Muscle of arm (tissue), 12 donors: ENCODE data around the gene SLC35B4. TPM values are rescaled to one million over a fixed set of nuclear protein-coding genes. Genes with fewer than 3 reads are reported as not detected.

Experiments used
- DNase-seq: peaks from one replicate; pipeline ENCODE4 v3.0.0-alpha.2; 2013
- polyA plus RNA-seq, 12 donors: library from polyadenylated mRNA; unstranded; fragments of 120-200 nt; gene quantifications; one replicate each; pipeline ENCODE4 v1.2.1, GENCODE V29; 2013; ENCODE audit not compliant: insufficient read length in 12 of 12

Gene SLC35B4
- polyA plus RNA-seq, 12 donors = 8.3 to 19.0 (median 11.5) TPM; not detected in 1

GRCh38 chr7:134334408-134334807, 17.7 kb upstream of the SLC35B4 start:
- no peak for DNase-seq

- DNase-seq = no peak
Observed at GRCh38 chr7:134333943-134334342, 17.2 kb upstream of the SLC35B4 start.

- no peak for DNase-seq
Observed at GRCh38 chr7:134332892-134333291, 16.2 kb upstream of the SLC35B4 start.

GRCh38 chr7:134331393-134331792, 14.7 kb upstream of the SLC35B4 start:
- no peak for DNase-seq

- no peak for DNase-seq
Observed at GRCh38 chr7:134330974-134331373, 14.2 kb upstream of the SLC35B4 start.

- no peak for DNase-seq
Observed at GRCh38 chr7:134329614-134330346, 13.1 kb upstream of the SLC35B4 start.

- no peak for DNase-seq
Observed at GRCh38 chr7:134328900-134329299, 12.2 kb upstream of the SLC35B4 start.

- DNase-seq = no peak
Observed at GRCh38 chr7:134327896-134328295, 11.2 kb upstream of the SLC35B4 start.

GRCh38 chr7:134324107-134324506, 7.4 kb upstream of the SLC35B4 start:
- no peak for DNase-seq

- no peak for DNase-seq
Observed at GRCh38 chr7:134320201-134320600, 3.5 kb upstream of the SLC35B4 start.

GRCh38 chr7:134318443-134318842, 1.7 kb upstream of the SLC35B4 start:
- DNase-seq = no peak

- no peak for DNase-seq
Observed at GRCh38 chr7:134317434-134317833, 704 bp upstream of the SLC35B4 start.

- DNase-seq = peak; percentile 17
Observed at GRCh38 chr7:134315679-134316538, 821 bp downstream of the SLC35B4 start.

- no peak for DNase-seq
Observed at GRCh38 chr7:134313543-134313942, 3.2 kb downstream of the SLC35B4 start.

- DNase-seq = no peak
Observed at GRCh38 chr7:134312717-134313116, 4.0 kb downstream of the SLC35B4 start.

GRCh38 chr7:134311807-134312206, 4.9 kb downstream of the SLC35B4 start:
- DNase-seq = no peak

- DNase-seq = no peak
Observed at GRCh38 chr7:134308548-134308947, 8.2 kb downstream of the SLC35B4 start.

GRCh38 chr7:134307320-134307719, 9.4 kb downstream of the SLC35B4 start:
- DNase-seq = no peak

GRCh38 chr7:134302120-134302519, 14.6 kb downstream of the SLC35B4 start:
- DNase-seq = no peak

- no peak for DNase-seq
Observed at GRCh38 chr7:134301592-134301991, 15.1 kb downstream of the SLC35B4 start.

GRCh38 chr7:134300988-134301387, 15.7 kb downstream of the SLC35B4 start:
- DNase-seq = no peak

GRCh38 chr7:134298902-134299683, 17.6 kb downstream of the SLC35B4 start:
- DNase-seq = no peak
